Activated naive CD4-positive, alpha-beta T cell treated with anti-CD3 and anti-CD28 coated beads, Interleukin-2, amount 50 U/mL, for 72 hours (primary cell): Measurements from ENCODE around the gene FST. TPM values are rescaled to one million over a fixed set of nuclear protein-coding genes. Genes with fewer than 3 reads are reported as not detected.

ENCODE experiments used
- ATAC-seq, 2 donors: fragments of 150-1000 bp; cut with Tn5 transposase; 2 replicates each; pipeline ENCODE4 v1.10.0; 2021; ENCODE audit warnings: mild to moderate bottlenecking in 2 of 2, moderate library complexity in 2 of 2
- DNase-seq, 2 donors: peaks; one replicate each; pipeline ENCODE4 v3.0.0; 2021 to 2022; ENCODE audit warnings: low spot score in 2 of 2
- H3K27ac Mint-ChIP-seq, 2 donors: one replicate each; pipeline ENCODE4 v1.8.0; 2022; ENCODE audit warnings: mild to moderate bottlenecking in 2 of 2, mixed read lengths in 2 of 2
- H3K36me3 Mint-ChIP-seq, 2 donors: one replicate each; pipeline ENCODE4 v1.8.0; 2022; ENCODE audit warnings: mixed read lengths in 2 of 2
- H3K9me3 Mint-ChIP-seq, 2 donors: one replicate each; pipeline ENCODE4 v1.8.0; 2022; ENCODE audit warnings: mixed read lengths in 2 of 2
- total RNA-seq, 2 donors: library from RNA; stranded (reverse); gene quantifications; one replicate each; pipeline ENCODE4 v1.2.3, GENCODE V29; 2022

The FST gene
- total RNA-seq, 2 donors from 2014 or later, result 0.18 TPM; not detected in 1

DNA sequence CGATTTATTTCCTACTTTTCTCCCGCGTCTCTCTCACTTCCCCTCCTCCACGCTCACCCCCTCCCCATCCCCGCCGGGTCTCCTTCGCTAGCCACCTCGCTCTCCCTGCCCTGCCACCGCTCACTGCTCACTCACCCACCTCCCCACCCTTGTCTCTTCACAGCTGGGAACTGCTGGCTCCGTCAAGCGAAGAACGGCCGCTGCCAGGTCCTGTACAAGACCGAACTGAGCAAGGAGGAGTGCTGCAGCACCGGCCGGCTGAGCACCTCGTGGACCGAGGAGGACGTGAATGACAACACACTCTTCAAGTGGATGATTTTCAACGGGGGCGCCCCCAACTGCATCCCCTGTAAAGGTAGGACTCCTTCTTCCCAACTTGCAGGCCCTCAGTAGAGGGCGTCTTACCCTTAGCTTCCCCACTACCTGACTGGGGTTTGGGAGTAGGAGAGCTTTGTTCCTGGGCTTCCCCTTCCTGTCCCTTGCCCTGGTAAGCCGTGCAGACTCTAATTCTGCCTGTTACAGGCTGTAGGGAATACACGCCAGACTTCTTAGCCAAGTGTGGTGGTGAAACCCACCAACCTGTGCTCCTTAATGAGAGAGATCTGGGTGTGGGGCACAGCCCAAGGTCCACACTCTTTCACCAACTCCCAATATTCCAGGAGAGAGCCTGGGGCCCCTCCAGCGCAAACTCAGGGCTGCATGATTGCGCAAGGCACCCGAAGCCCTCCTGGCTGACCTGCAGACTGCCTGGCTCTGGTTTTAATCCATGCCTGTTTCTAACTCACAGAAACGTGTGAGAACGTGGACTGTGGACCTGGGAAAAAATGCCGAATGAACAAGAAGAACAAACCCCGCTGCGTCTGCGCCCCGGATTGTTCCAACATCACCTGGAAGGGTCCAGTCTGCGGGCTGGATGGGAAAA, 2.5 kb downstream of the FST start:
- Mint-ChIP-seq H3K27ac (peak overlapping the region in 1 of 2 donors; percentile 55), H3K36me3 (peaks cover 6 to 7% of the 10 kb centered on the region in 2 donors), H3K9me3 (no peaks in the 10 kb centered on the region)
- DNase-seq (peak in 1 of 2 donors; percentile 12), ATAC-seq (peak; percentile 13 to 41)

DNA sequence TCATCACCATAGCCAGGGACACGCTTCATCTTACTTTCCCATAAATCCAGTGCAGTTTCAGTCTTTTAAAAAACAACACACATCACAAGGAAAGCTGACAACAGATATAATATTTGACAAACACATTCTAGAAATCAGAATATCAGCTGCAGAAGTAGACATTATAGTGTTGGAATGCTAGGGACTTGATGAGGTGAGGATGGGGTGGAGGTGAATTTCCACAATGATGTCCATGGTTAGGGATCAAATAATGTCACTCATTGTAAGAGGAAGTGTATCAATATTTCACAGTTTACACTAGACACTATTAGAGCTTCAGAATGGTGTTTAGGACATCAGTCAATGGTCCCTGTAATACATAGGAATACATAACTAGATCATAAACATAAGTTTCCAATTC, 7.0 kb downstream of the FST start:
- DNase-seq, result no peak
- ATAC-seq, result no peak
- no peak overlapping the region for H3K27ac Mint-ChIP-seq
- H3K9me3 Mint-ChIP-seq, result no peaks in the 10 kb centered on the region
- H3K36me3 Mint-ChIP-seq, result no peaks in the 10 kb centered on the region

DNA sequence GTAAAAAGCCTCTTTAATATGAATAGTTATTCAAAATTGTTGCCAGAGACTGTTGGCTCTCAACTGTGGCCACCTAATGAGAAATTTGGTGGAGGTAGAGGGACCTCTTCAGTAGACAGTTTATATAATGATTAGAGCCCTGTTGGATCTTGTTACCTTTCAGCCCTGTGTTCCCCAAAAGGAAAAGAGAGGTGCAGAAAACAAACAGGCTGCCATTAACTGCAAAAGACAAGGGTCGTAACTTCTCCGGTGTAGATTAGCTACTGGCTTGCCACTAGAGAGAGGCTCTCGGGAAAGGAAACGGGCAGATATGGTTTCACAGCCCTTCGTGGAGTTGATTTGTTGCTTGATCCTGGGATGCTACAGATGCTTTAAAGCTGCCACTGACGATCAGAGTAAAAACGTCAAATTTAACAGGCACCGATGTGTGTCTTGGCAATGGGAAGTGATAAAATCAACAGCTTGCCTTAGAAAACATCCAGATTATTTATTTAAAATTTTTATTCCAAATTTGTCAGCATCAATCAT, 7.8 kb downstream of the FST start:
- ATAC-seq (no peak), DNase-seq (no peak)
- no peaks in the 10 kb centered on the region for H3K9me3 Mint-ChIP-seq
- H3K27ac Mint-ChIP-seq, result no peak overlapping the region
- no peaks in the 10 kb centered on the region for H3K36me3 Mint-ChIP-seq

DNA sequence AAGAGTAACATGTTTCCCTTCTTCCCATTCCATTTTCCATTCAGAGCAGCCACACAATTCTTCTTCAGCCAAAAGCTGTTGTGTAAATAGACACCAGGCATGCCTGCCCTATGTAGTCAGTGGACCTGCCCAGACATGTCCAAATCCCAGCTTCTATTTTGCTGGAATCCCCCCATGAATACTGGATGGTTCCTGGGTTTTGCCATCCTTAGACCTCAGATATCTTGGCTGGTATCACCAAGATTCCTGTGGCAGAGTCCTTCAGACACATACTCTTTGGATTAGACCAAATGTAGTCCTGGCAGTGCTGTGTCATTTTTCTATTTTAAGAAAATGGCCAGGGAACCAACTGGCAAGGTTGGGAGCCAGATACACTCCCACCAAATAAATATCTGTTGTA, 10.3 kb downstream of the FST start:
- peaks cover 0 to 4% of the 10 kb centered on the region in 2 donors for H3K9me3 Mint-ChIP-seq
- H3K36me3 Mint-ChIP-seq, result no peaks in the 10 kb centered on the region
- no peak for ATAC-seq
- peak overlapping the region in 1 of 2 donors; percentile 47 for H3K27ac Mint-ChIP-seq
- DNase-seq, result no peak

DNA sequence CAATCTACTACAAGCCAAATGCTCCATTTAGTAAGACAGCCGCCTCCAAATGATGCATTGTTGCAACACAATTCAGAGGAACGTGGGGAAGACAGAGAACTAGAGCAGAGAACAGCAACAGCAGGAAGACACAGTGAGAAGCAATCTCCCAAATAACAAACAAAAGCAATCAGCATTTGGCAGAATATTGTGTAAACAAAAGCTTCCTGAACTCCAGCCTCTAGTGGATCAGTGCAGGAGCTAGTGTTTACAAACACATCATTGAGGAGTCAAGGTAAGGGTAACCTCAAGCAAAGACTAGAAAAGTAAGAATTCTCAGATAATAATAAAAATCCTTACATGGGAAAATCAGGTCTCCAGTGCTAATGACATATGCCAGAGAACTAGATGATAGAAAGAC, 20.6 kb downstream of the FST start:
- no peak for DNase-seq
- Mint-ChIP-seq H3K27ac (no peak overlapping the region), H3K36me3 (no peaks in the 10 kb centered on the region), H3K9me3 (peaks cover 0 to 6% of the 10 kb centered on the region in 2 donors)
- ATAC-seq, result no peak

DNA sequence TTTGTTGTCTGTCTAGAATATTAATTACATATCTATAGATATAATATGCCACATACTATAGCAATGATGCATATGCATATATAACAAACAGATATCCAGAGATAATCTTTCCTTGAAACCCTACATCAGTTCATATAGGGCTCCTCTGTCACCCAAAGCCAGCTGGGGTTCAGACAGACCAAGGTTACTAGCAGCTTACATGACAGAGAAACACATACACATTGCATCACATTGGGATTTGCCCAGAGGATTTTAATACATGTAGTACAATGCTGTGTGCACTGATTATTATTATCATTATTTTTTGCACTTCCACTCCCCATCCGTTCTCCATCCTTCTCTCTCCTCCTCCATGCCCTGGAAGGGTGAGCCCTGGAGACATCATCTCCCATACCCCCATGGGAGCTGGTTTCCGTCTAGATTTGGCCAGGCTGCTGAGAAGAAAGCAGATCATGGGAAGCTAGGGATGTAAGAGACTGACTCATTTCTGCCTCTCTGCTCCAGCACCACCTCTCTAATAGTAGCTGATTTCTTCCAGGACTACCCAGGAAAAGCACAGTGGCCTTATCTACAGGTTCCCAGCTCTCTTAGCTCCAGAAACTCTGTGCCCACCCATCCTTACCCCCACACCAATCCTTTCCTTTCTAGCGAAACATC, 23.3 kb downstream of the FST start:
- Mint-ChIP-seq H3K9me3 (no peaks in the 10 kb centered on the region), H3K36me3 (no peaks in the 10 kb centered on the region), H3K27ac (no peak overlapping the region)
- DNase-seq (no peak), ATAC-seq (no peak)

DNA sequence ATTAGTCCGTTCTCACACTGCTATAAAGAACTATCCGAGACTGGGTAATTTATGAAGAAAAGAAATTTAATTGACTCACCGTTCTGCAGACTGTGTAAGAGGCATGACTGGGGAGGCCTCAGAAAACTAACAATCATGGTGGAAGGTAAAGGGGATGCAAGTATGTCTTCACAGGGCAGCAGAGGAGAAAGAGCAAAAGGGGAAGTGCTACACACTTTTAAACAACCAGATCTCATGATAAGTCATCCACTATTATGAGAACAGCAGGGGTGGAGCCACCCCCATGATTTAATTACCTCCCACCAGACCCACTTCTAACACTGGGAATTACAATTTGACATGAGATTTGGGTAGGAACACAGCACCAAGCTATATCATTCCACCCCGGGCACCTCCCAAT, 26.6 kb downstream of the FST start:
- Mint-ChIP-seq H3K9me3 (peaks cover 18 to 22% of the 10 kb centered on the region in 2 donors), H3K27ac (no peak overlapping the region), H3K36me3 (peaks cover 0 to 7% of the 10 kb centered on the region in 2 donors)
- DNase-seq (no peak), ATAC-seq (no peak)

DNA sequence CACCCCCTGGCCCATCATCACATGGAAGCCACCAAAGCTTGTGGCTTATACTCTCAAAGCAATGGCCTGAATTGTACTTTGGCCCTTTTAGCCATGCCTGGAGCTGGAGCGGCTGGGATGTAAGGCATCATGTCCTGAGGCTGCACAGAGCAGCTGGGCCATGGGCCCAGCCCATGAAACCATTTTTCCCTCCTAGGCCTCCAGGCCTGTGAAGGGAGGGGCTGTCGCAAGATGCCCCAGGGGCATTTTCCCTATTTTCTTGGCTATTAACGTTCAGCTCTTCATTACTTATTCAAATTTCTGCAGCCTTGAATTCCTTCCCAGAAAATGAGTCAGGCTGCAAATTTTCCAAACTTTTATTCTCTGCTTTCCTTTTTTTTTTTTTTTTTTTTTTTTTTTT, 27.7 kb downstream of the FST start:
- peaks cover 18 to 22% of the 10 kb centered on the region in 2 donors for H3K9me3 Mint-ChIP-seq
- no peak for DNase-seq
- peaks cover 0 to 7% of the 10 kb centered on the region in 2 donors for H3K36me3 Mint-ChIP-seq
- no peak overlapping the region for H3K27ac Mint-ChIP-seq
- no peak for ATAC-seq

DNA sequence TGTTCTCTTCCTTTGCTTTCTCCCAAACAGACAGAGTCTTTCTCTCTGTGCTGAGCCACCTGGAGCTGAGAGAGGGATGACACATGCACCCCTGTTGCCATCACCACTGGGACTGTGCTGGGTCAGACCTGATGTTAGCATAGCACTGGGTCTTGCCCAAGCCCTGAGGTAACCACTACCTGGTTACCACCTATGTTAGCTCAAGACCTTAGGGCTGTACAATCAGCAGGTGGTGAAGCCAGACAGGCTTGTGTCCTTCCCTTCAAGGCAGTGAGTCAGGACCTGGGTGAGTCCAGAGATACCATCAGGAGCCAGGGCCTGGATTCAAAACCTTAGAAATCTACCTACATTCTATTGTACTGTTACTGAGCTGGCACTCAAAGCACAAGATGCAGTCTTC, 32.1 kb downstream of the FST start:
- DNase-seq (no peak), ATAC-seq (no peak)
- Mint-ChIP-seq H3K36me3 (peaks cover 0 to 7% of the 10 kb centered on the region in 2 donors), H3K9me3 (peaks cover 18 to 22% of the 10 kb centered on the region in 2 donors), H3K27ac (no peak overlapping the region)

DNA sequence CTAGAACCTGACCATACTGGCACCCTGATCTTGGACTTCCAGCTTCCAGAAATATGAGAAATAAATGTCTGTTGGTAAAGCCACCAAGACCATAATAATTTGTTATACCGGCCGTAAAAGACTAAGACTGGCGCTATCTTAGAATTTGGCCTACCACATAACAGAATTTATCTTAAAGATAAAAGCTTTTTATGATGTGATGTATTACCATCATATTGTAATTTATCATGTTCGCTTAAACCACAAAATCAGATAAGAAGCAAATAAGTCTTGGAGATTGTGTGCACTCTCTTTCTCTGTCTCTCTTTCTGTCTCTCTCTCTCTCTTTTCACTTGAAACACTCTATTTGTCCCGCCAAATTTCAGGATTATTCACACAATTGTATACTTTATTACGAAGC, 35.6 kb downstream of the FST start:
- peaks cover 8 to 13% of the 10 kb centered on the region in 2 donors for H3K9me3 Mint-ChIP-seq
- ATAC-seq (no peak), DNase-seq (no peak)
- no peak overlapping the region for H3K27ac Mint-ChIP-seq
- peaks cover 0 to 9% of the 10 kb centered on the region in 2 donors for H3K36me3 Mint-ChIP-seq

DNA sequence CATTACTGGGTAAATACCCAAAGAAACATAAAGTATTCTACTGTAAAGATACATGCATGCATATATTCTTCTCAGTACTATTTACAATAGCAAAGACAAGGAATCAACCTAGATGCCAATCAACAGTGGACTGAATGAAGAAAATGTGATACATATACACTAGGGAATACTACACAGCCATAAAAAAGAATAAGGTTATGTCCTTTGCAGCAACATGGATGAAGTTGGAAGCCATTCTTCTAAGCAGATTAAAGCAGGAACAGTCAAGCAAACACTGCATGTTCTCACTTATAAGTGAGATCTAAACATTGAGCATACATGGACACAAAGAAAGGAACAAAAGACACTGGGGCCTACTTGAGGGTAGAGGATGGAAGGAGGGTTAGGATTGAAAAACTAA, 40.4 kb downstream of the FST start:
- Mint-ChIP-seq H3K27ac (no peak overlapping the region), H3K9me3 (peaks cover 8 to 17% of the 10 kb centered on the region in 2 donors), H3K36me3 (peaks cover 0 to 11% of the 10 kb centered on the region in 2 donors)
- no peak for ATAC-seq
- no peak for DNase-seq

Other genes starting within 250 kb of the FST start
- gene NDUFS4, start 80.0 kb downstream of the FST start, total RNA-seq, result 10 to 100 TPM; 60.6 to 64.1 TPM